H9 (cell line): ENCODE data around the gene MAPKAPK3. TPM values are rescaled to one million over a fixed set of nuclear protein-coding genes. Genes with fewer than 3 reads are reported as not detected.

Experiments
- DNase-seq: peaks from one replicate; pipeline ENCODE4 v3.0.0-alpha.2; 2017
- H2AFZ ChIP-seq: one replicate; pipeline ENCODE4 v1.6.1; 2013; ENCODE audit warnings: mild to moderate bottlenecking, low read length, control low read depth, moderate library complexity
- H2AK5ac ChIP-seq: 2 replicates; pipeline ENCODE4 v1.6.1; 2013; ENCODE audit warnings: low read length, control low read depth, mixed read lengths; ENCODE audit not compliant: insufficient read length
- H2BK120ac ChIP-seq: one replicate; pipeline ENCODE4 v1.6.1; 2013; ENCODE audit warnings: low read depth, mild to moderate bottlenecking, low read length, control low read depth, inconsistent platforms; ENCODE audit not compliant: poor library complexity, severe bottlenecking
- H2BK12ac ChIP-seq: 2 replicates; pipeline ENCODE4 v1.6.1; 2013; ENCODE audit warnings: low read length, control low read depth, mixed read lengths, low read depth; ENCODE audit not compliant: insufficient read length
- H2BK15ac ChIP-seq: 2 replicates; pipeline ENCODE4 v1.6.1; 2013; ENCODE audit warnings: low read depth, low read length, control low read depth
- H2BK20ac ChIP-seq: one replicate; pipeline ENCODE4 v1.6.1; 2013; ENCODE audit warnings: low read depth, mild to moderate bottlenecking, low read length, control low read depth, inconsistent platforms; ENCODE audit not compliant: poor library complexity, severe bottlenecking
- H2BK5ac ChIP-seq: 2 replicates; pipeline ENCODE4 v1.6.1; 2013; ENCODE audit warnings: low read length, control low read depth, mixed read lengths; ENCODE audit not compliant: insufficient read length
- H3K14ac ChIP-seq: 2 replicates; pipeline ENCODE4 v1.6.1; 2013; ENCODE audit warnings: low read length, control low read depth; ENCODE audit not compliant: insufficient read depth
- H3K18ac ChIP-seq: 2 replicates; pipeline ENCODE4 v1.6.1; 2013; ENCODE audit warnings: low read depth, mild to moderate bottlenecking, mixed read lengths, low read length, control low read depth; ENCODE audit not compliant: insufficient read length
- H3K23ac ChIP-seq: 2 replicates; pipeline ENCODE4 v1.6.1; 2013; ENCODE audit warnings: low read length, control low read depth, mixed read lengths, low read depth; ENCODE audit not compliant: insufficient read length
- H3K23me2 ChIP-seq: 2 replicates; pipeline ENCODE4 v1.6.1; 2013; ENCODE audit warnings: low read depth, mild to moderate bottlenecking, mixed read lengths, low read length, control low read depth; ENCODE audit not compliant: insufficient read length, poor library complexity, severe bottlenecking
- H3K27ac ChIP-seq: 2 replicates; pipeline ENCODE4 v1.5.1; 2013; ENCODE audit warnings: low read length, control low read depth, mixed read lengths, low read depth; ENCODE audit not compliant: insufficient read length
- H3K27me3 ChIP-seq: 2 replicates; pipeline ENCODE4 v1.6.1; 2013; ENCODE audit warnings: low read length, control low read depth, inconsistent platforms; ENCODE audit not compliant: insufficient read depth
- H3K4ac ChIP-seq: 2 replicates; pipeline ENCODE4 v1.6.1; 2013; ENCODE audit warnings: low read depth, mild to moderate bottlenecking, control low read depth, inconsistent platforms, low read length, moderate library complexity
- H3K4me1 ChIP-seq: 2 replicates; pipeline ENCODE4 v1.6.1; 2013; ENCODE audit warnings: low read length, control low read depth, inconsistent platforms; ENCODE audit not compliant: insufficient read depth
- H3K4me2 ChIP-seq: 2 replicates; pipeline ENCODE4 v1.6.1; 2013; ENCODE audit warnings: low read length, control low read depth, mixed read lengths; ENCODE audit not compliant: insufficient read length, insufficient read depth
- H3K56ac ChIP-seq: 2 replicates; pipeline ENCODE4 v1.6.1; 2013; ENCODE audit warnings: low read depth, mild to moderate bottlenecking, mixed read lengths, low read length, control low read depth; ENCODE audit not compliant: insufficient read length
- H3K79me1 ChIP-seq: 2 replicates; pipeline ENCODE4 v1.6.1; 2013; ENCODE audit warnings: low read depth, mild to moderate bottlenecking, moderate library complexity, low read length, control low read depth, inconsistent platforms; ENCODE audit not compliant: insufficient read depth, poor library complexity, severe bottlenecking
- H3K79me2 ChIP-seq: 2 replicates; pipeline ENCODE4 v1.6.1; 2013; ENCODE audit warnings: low read length, control low read depth, inconsistent platforms; ENCODE audit not compliant: insufficient read depth
- H3K9ac ChIP-seq: 2 replicates; pipeline ENCODE4 v1.6.1; 2013; ENCODE audit warnings: low read length, control low read depth, mixed read lengths; ENCODE audit not compliant: insufficient read length; ENCODE audit errors: extremely low read depth
- H3K9me3 ChIP-seq: one replicate; pipeline ENCODE4 v1.6.1; 2013; ENCODE audit warnings: low read depth, low read length, inconsistent platforms; ENCODE audit not compliant: control insufficient read depth
- H3T11ph ChIP-seq: one replicate; pipeline ENCODE4 v1.6.1; 2013; ENCODE audit warnings: mild to moderate bottlenecking, low read length, control low read depth, inconsistent platforms
- H4K20me1 ChIP-seq: one replicate; pipeline ENCODE4 v1.6.1; 2013; ENCODE audit not compliant: control insufficient read depth, insufficient read length, insufficient read depth
- H4K5ac ChIP-seq: 2 replicates; pipeline ENCODE4 v1.6.1; 2013; ENCODE audit warnings: low read depth, mild to moderate bottlenecking, mixed read lengths, low read length, control low read depth; ENCODE audit not compliant: insufficient read length
- H4K8ac ChIP-seq: replicated peaks from 2 replicates; pipeline ENCODE4 v1.6.1; 2013; ENCODE audit warnings: low read length, control low read depth, mixed read lengths, low read depth; ENCODE audit not compliant: insufficient read length
- H4K91ac ChIP-seq: 2 replicates; pipeline ENCODE4 v1.6.1; 2013; ENCODE audit warnings: low read depth, mild to moderate bottlenecking, moderate library complexity, mixed read lengths, low read length, control low read depth; ENCODE audit not compliant: insufficient read length
- H3K27ac Mint-ChIP-seq, 3 experiments: 2 replicates in 2 of 3; 3 replicates in 1 of 3; pipeline ENCODE4 v1.8.0; 2020 to 2021; ENCODE audit warnings: mixed read lengths in 3 of 3, mild to moderate bottlenecking in 1 of 3, moderate library complexity in 1 of 3
- H3K27me3 Mint-ChIP-seq: 2 replicates; pipeline ENCODE4 v1.8.0; 2021; ENCODE audit warnings: low read depth, mild to moderate bottlenecking, moderate library complexity, mixed read lengths
- H3K36me3 Mint-ChIP-seq, 3 experiments: 2 replicates in 2 of 3; 3 replicates in 1 of 3; pipeline ENCODE4 v1.8.0; 2020 to 2021; ENCODE audit warnings: low read depth in 3 of 3, mixed read lengths in 3 of 3; ENCODE audit not compliant: insufficient read depth in 1 of 3
- H3K4me1 Mint-ChIP-seq, 2 experiments: 2 replicates each; pipeline ENCODE4 v1.8.0; 2020; ENCODE audit warnings: mixed read lengths in 2 of 2
- H3K4me3 Mint-ChIP-seq, 2 experiments: 2 replicates in 1 of 2; 3 replicates in 1 of 2; pipeline ENCODE4 v1.8.0; 2020 to 2021; ENCODE audit warnings: mild to moderate bottlenecking in 2 of 2, mixed read lengths in 2 of 2, moderate library complexity in 1 of 2
- H3K9me3 Mint-ChIP-seq, 2 experiments: 2 replicates in 1 of 2; 3 replicates in 1 of 2; pipeline ENCODE4 v1.8.0; 2020; ENCODE audit warnings: mild to moderate bottlenecking in 2 of 2, mixed read lengths in 2 of 2, moderate library complexity in 1 of 2
- CTCF ChIP-seq: fragments of 200-600 bp; sonication (generic); conservative IDR thresholded peaks from 3 replicates; pipeline ENCODE4 v1.8.0; 2021; ENCODE audit warnings: antibody characterized with exemption, mild to moderate bottlenecking
- WGBS: extraction: QIAGEN DNeasy Blood & Tissue Kit; methylation state at CpG from one replicate; pipeline ENCODE4 v1.1.7; 2013; ENCODE audit warnings: missing lambda C conversion rate, low lambda C conversion rate, mixed read lengths; ENCODE audit not compliant: insufficient read length; ENCODE audit errors: extremely low coverage; 5-methylcytosine and 5-hydroxymethylcytosine counted together
- total RNA-seq: library from RNA; stranded (reverse); gene quantifications from 2 replicates; pipeline ENCODE4 v1.2.1, GENCODE V29; 2021

The MAPKAPK3 gene
- total RNA-seq, 1 experiment from 2014 or later: 57.9 TPM

GRCh38 chr3:50651445-50651844 is 34.5 kb downstream of the MAPKAPK3 start:
- H3K27ac ChIP-seq: no peak overlapping the region
- H2BK12ac ChIP-seq: no peak overlapping the region
- H2AK5ac ChIP-seq: no peak overlapping the region
- H3K14ac ChIP-seq: no peak overlapping the region
- H3K9ac ChIP-seq: no peak overlapping the region
- no peaks in the 10 kb centered on the region for H3K27me3 ChIP-seq
- no peak overlapping the region for H3K4me2 ChIP-seq
- no peaks in the 10 kb centered on the region for H3K79me2 ChIP-seq
- no peak overlapping the region for H3K23ac ChIP-seq
- no peak overlapping the region for H3K56ac ChIP-seq
- H3K23me2 ChIP-seq: no peaks in the 10 kb centered on the region
- no peak overlapping the region for H2AFZ ChIP-seq
- no peak overlapping the region for H3K18ac ChIP-seq
- no peaks in the 10 kb centered on the region for H4K20me1 ChIP-seq
- H2BK15ac ChIP-seq: no peak overlapping the region
- no peak overlapping the region for H4K5ac ChIP-seq
- H2BK20ac ChIP-seq: no peak overlapping the region
- no peaks in the 10 kb centered on the region for H3K9me3 Mint-ChIP-seq
- no CpG with 5 or more reads among the region's 8 CpGs for WGBS
- no peak overlapping the region for H3K4ac ChIP-seq
- H3T11ph ChIP-seq: no peak overlapping the region
- no peak for TF ChIP-seq CTCF
- H3K4me1 Mint-ChIP-seq: peaks cover 23 to 30% of the 10 kb centered on the region in 2 experiments
- peaks cover 5% of the 10 kb centered on the region; the same call in 1 of the 2 replicates for H3K4me1 ChIP-seq
- no peaks in the 10 kb centered on the region for H3K9me3 ChIP-seq
- H3K27me3 Mint-ChIP-seq: peaks cover 6% of the 10 kb centered on the region
- H3K27ac Mint-ChIP-seq: peak overlapping the region in 2 of 3 experiments; percentile 51 to 76; a peak in 1 of 7 replicates
- DNase-seq: no peak
- peaks cover 0 to 8% (median 6%) of the 10 kb centered on the region in 3 experiments; a peak in 6 of 7 replicates for H3K36me3 Mint-ChIP-seq
- no peaks in the 10 kb centered on the region for H3K79me1 ChIP-seq
- H4K91ac ChIP-seq: no peak overlapping the region
- no peak overlapping the region for H2BK120ac ChIP-seq
- no peak overlapping the region for H2BK5ac ChIP-seq
- no peak overlapping the region; a peak in 2 of 5 replicates for H3K4me3 Mint-ChIP-seq
- no peak overlapping the region for H4K8ac ChIP-seq
